HFFc6 (cell line): ENCODE data around the gene TLN1. TPM values are rescaled to one million over a fixed set of nuclear protein-coding genes. Genes with fewer than 3 reads are reported as not detected.

Experiments
- DNase-seq: peaks from one replicate; pipeline ENCODE4 v3.0.0-alpha.2; 2018
- H3K27ac Mint-ChIP-seq: 2 replicates; pipeline ENCODE4 v1.8.0; 2020; ENCODE audit warnings: mild to moderate bottlenecking, mixed read lengths
- H3K27me3 Mint-ChIP-seq: 2 replicates; pipeline ENCODE4 v1.8.0; 2021; ENCODE audit warnings: mild to moderate bottlenecking, moderate library complexity, mixed read lengths; ENCODE audit not compliant: insufficient read depth
- H3K36me3 Mint-ChIP-seq: 2 replicates; pipeline ENCODE4 v1.8.0; 2021; ENCODE audit warnings: low read depth, mixed read lengths
- H3K4me1 Mint-ChIP-seq: 2 replicates; pipeline ENCODE4 v1.8.0; 2020; ENCODE audit warnings: low read depth, mixed read lengths
- H3K4me3 Mint-ChIP-seq: 2 replicates; pipeline ENCODE4 v1.8.0; 2020; ENCODE audit warnings: mild to moderate bottlenecking, moderate library complexity, mixed read lengths
- H3K9me3 Mint-ChIP-seq: 2 replicates; pipeline ENCODE4 v1.8.0; 2020; ENCODE audit warnings: mild to moderate bottlenecking, mixed read lengths
- CTCF ChIP-seq: fragments of 200-600 bp; sonication (generic); IDR thresholded peaks from 2 replicates; pipeline ENCODE4 v1.5.0; 2021; ENCODE audit warnings: antibody characterized with exemption, mild to moderate bottlenecking
- total RNA-seq, 6 experiments: library from RNA; stranded (reverse); fragmentation: NEBNext Ultra II Directional; extraction: Animal tissue kit (Norgen Biotek cat#: 25700); gene quantifications; 2 replicates in 1 of 6; 3 replicates in 5 of 6; pipeline ENCODE4 v1.2.3, GENCODE V29; 2021

Gene TLN1
- total RNA-seq, 6 experiments from 2014 or later = 470 to 562 (median 491) TPM

GRCh38 chr9:35740243-35740642 lies 8.2 kb upstream of the TLN1 start:
- H3K4me3 Mint-ChIP-seq = no peak overlapping the region
- 0 out of 2 replicates have a peak overlapping the region, but pooled peaks have one; percentile 15 for H3K27ac Mint-ChIP-seq
- peaks cover 16% of the 10 kb centered on the region for H3K4me1 Mint-ChIP-seq
- H3K36me3 Mint-ChIP-seq = peaks cover 37% of the 10 kb centered on the region
- no peaks in the 10 kb centered on the region; the same call in none of the 2 replicates for H3K27me3 Mint-ChIP-seq
- no peak for TF ChIP-seq CTCF
- H3K9me3 Mint-ChIP-seq = no peaks in the 10 kb centered on the region
- no peak for DNase-seq

GRCh38 chr9:35738924-35739323 lies 6.9 kb upstream of the TLN1 start:
- no peaks in the 10 kb centered on the region for H3K9me3 Mint-ChIP-seq
- no peak for TF ChIP-seq CTCF
- H3K27ac Mint-ChIP-seq = no peak overlapping the region
- H3K36me3 Mint-ChIP-seq = peaks cover 48% of the 10 kb centered on the region
- no peaks in the 10 kb centered on the region; the same call in 1 of the 2 replicates for H3K27me3 Mint-ChIP-seq
- peaks cover 25% of the 10 kb centered on the region for H3K4me1 Mint-ChIP-seq
- no peak overlapping the region for H3K4me3 Mint-ChIP-seq
- no peak for DNase-seq

- Mint-ChIP-seq H3K36me3 (peaks cover 52% of the 10 kb centered on the region), H3K4me1 (peaks cover 32% of the 10 kb centered on the region), H3K4me3 (no peak overlapping the region), H3K27me3 (no peaks in the 10 kb centered on the region; the same call in 1 of the 2 replicates), H3K27ac (no peak overlapping the region), H3K9me3 (no peaks in the 10 kb centered on the region)
- DNase-seq = no peak
- TF ChIP-seq CTCF = no peak
These were observed 6.2 kb upstream of the TLN1 start for GRCh38 chr9:35738186-35738585.

- H3K27ac Mint-ChIP-seq = peak overlapping the region; percentile 45
- no peak for TF ChIP-seq CTCF
- peaks cover 50% of the 10 kb centered on the region for H3K36me3 Mint-ChIP-seq
- no peaks in the 10 kb centered on the region; the same call in 1 of the 2 replicates for H3K27me3 Mint-ChIP-seq
- no peak for DNase-seq
- no peak overlapping the region for H3K4me3 Mint-ChIP-seq
- peaks cover 35% of the 10 kb centered on the region for H3K4me1 Mint-ChIP-seq
- H3K9me3 Mint-ChIP-seq = no peaks in the 10 kb centered on the region
These were observed 5.1 kb upstream of the TLN1 start for GRCh38 chr9:35737143-35737542.

- peaks cover 55% of the 10 kb centered on the region for H3K36me3 Mint-ChIP-seq
These were observed 4.2 kb upstream of the TLN1 start for GRCh38 chr9:35736201-35736633.

More at GRCh38 chr9:35736201-35736633, 4.2 kb upstream of the TLN1 start:
- TF ChIP-seq CTCF = peak; percentile 84
- peak overlapping the region; percentile 45 for H3K27ac Mint-ChIP-seq
- peaks cover 6% of the 10 kb centered on the region for H3K27me3 Mint-ChIP-seq
- peak; percentile 76 for DNase-seq
- no peaks in the 10 kb centered on the region for H3K9me3 Mint-ChIP-seq
- H3K4me3 Mint-ChIP-seq = no peak overlapping the region
- peaks cover 35% of the 10 kb centered on the region for H3K4me1 Mint-ChIP-seq
